Daoy (cell line): ENCODE data around the gene FDPS. TPM values are rescaled to one million over a fixed set of nuclear protein-coding genes. Genes with fewer than 3 reads are reported as not detected.
"Not testable (repeated sequence)": the region's sequence is repeated elsewhere in the genome, so short reads cannot be mapped to it uniquely, and the experiment has no call there.

ENCODE experiments used
- DNase-seq: peaks from one replicate; pipeline ENCODE4 v3.0.0-alpha.2; 2015; ENCODE audit warnings: low read depth
- total RNA-seq: library from RNA; depleted of rRNA; stranded (reverse); fragments of >200 nt; shearing (Covaris generic); gene quantifications from 2 replicates; pipeline ENCODE4 v1.2.3, GENCODE V29; 2014

FDPS gene
- total RNA-seq, 1 experiment from 2014 or later = 219 TPM

DNA sequence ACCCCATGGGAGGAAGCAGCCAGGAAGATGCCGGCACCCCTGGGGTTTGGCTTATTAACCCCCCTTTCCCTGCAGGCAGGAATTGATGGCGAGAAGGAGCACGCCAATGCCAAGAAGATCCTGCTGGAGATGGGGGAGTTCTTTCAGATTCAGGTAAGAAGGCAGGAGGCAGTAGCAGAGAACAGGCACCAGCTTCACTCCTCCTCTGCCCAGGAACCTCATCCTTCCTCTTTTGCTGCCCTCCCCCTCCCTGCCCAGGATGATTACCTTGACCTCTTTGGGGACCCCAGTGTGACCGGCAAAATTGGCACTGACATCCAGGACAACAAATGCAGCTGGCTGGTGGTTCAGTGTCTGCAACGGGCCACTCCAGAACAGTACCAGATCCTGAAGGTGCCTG lies 10.9 kb downstream of the FDPS start:
- DNase-seq = no peak

DNA sequence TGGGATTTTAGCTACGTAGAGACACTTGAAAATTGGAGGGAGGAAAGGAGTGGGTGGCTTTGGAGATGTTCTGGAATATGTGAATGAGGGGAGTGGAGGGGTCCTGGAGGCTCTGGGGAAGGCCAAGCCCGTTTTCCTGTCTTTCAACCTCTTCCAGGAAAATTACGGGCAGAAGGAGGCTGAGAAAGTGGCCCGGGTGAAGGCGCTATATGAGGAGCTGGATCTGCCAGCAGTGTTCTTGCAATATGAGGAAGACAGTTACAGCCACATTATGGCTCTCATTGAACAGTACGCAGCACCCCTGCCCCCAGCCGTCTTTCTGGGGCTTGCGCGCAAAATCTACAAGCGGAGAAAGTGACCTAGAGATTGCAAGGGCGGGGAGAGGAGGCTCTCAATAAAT lies 11.6 kb downstream of the FDPS start:
- DNase-seq = no peak

DNA sequence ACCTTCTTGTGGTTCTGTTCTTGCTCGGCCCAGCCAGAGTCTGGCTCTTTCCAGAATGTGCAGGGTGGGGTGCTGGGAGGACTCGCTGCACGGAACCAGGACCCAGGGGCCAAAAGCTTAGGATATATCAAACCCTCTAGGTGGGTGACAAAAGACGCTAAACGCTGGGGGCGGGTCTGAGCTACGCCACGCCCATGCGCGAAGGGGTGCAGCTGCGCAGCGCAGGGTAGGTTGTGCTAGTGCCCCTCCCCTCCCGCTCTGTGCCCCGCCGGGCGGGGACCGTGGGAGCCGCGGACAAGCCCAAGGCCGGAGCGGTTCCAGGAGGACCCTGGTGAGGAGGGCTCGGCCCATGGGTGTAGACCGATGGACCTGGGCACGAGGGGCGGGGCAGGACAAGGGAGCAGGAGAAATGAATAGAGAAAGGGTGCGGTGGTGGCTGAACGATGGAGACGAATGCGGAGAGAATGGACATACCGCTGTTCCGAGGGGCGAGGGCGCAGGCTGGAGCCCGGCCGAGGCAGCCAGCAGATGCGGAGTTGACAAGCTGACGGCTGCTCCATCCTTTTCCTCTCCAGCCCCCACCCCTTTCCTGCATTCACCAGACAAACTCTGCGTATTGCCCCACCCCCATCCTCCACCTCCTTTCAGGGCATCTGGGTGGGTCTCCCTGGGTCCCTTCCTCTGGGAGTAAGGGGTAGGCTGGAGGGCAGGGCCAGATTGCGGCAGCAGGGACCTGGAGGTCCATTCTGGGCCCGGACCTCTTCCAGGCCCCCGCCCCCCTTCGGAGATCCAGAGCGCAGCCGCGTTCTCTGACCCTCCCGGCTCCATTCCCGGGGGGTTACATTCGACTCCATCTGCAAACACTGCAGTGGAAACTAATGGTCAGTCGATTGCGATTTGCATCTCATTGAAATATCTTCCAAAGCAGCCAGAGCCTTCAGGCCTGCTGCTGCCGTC lies 12.3 kb downstream of the FDPS start, which contains the start of gene RUSC1:
RUSC1 (plus strand) TSS at position 234 of the 957 bp plus-strand sequence. CDS start 880 bp downstream, outside the sequence.
- DNase-seq = peak; percentile 66

DNA sequence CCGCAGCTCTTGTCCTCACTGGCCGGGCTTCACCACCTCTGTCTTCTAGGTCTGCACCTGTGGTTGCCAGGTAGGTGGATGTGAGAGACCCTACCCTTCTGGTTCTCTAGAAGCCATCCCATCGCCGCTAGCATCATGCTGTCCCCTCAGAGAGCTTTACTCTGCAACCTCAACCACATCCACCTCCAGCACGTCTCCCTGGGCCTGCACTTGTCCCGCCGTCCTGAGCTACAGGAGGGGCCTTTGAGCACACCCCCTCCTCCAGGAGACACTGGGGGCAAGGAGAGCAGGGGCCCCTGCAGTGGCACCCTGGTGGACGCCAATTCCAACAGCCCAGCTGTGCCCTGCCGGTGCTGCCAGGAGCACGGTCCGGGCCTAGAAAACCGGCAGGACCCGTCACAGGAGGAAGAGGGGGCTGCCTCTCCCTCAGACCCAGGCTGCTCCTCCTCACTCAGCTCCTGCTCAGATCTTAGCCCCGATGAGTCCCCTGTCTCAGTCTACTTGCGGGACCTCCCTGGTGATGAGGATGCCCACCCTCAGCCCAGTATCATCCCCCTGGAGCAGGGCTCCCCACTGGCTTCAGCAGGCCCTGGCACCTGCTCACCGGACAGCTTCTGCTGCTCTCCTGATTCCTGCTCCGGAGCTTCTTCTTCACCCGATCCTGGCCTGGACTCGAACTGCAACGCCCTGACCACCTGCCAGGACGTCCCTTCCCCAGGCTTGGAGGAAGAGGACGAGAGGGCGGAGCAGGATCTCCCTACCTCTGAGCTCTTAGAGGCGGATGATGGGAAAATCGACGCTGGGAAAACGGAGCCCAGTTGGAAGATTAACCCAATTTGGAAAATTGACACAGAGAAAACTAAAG lies 13.2 kb downstream of the FDPS start:
- DNase-seq = peak; percentile 15

DNA sequence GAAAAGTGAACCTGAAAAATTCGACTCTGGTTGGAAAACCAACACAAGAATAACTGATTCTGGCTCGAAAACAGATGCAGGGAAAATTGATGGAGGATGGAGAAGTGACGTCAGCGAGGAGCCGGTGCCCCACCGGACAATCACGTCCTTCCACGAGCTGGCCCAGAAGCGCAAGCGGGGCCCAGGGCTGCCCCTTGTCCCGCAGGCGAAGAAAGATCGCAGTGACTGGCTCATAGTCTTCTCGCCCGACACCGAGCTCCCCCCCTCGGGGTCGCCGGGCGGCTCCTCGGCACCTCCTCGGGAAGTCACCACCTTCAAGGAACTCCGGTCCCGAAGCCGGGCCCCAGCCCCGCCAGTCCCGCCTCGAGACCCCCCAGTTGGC lies 13.9 kb downstream of the FDPS start:
- DNase-seq = peak; percentile 43

DNA sequence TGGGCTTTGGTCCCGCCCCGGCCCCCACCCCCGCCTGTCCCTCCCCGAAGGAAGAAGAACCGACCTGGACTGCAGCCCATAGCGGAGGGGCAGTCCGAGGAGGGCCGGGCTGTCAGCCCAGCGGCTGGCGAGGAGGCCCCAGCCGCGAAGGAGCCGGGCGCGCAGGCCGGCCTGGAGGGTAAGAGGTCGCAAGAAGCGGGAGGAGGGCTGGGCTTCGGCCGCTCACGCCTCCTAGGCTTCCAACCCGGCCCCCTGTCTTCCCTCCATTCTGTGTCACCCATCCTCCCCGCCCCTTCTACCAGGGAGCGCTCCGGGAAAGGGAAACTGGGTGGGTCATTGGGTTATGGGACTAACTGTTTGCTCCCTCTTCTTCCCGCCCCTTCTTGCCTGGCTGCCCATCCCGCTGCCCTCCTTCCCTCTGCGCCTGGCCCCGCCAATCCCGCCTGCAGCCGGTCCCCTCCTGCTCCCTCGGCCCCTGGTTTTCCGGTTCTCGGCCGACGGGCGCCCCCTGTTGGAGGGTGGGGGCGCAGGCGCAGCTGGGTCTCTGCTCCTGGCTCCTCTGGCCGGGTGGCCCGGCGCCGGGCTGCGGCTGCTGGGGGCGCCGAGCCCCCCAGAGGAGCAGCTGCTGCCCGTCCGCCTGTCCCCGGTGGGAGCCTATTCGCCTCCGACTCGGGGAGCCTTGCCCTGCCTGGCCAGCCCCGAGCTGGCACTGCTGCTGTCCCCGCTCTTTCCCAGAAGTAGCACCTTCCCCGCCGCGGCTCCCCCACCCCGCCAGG lies 14.5 kb downstream of the FDPS start:
- peak; percentile 98 for DNase-seq

DNA sequence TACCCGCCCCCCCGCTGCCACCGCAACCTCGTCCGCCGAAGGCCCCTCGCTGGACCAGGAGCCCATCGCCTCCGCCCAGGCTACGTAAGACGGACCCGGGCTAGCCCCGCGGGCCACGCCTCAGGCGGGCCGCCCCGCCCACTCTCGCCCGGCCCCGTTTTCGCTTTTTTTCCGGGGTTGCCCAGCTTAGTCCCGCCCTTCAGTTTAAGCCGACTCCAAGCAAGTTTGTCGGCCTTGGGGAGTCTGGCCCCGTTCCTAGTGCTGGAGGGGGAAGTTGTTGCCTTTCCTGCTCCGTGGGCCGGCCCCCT lies 15.0 kb downstream of the FDPS start:
- DNase-seq = peak; percentile 92

DNA sequence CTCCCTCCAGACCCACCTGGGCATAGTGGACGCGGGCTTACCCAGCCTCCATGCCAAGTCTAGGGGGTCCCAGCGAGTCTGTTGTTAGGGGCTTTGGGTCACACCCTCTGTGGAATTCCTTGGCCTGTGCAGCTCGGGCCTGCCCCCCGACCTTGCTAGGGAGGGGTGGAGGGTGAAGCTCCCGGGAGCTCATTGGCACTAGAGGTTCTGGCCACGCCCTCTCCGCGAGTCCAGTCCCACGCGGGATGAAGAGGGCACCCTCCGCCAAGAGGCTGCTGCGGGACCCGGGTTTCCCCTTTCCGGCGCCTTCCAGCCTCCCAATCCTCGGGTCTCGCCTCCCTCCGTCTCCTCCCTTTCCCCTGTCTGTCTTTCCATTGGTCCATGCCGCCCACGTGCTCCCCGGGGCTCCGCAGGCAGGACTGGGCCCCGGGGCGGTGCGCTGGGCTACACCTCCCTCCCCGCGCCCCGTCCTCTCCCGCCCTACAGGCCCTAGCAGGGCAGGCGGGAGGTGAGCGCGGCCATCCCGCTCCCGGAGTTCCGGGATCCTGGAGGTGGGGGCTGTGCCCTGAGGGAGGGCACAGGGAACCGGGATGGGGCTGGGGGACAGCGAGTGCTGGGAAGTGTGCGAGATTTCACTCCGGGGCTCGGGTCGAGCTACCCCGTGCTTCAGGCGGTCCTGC lies 15.5 kb downstream of the FDPS start:
- DNase-seq = peak; percentile 98

DNA sequence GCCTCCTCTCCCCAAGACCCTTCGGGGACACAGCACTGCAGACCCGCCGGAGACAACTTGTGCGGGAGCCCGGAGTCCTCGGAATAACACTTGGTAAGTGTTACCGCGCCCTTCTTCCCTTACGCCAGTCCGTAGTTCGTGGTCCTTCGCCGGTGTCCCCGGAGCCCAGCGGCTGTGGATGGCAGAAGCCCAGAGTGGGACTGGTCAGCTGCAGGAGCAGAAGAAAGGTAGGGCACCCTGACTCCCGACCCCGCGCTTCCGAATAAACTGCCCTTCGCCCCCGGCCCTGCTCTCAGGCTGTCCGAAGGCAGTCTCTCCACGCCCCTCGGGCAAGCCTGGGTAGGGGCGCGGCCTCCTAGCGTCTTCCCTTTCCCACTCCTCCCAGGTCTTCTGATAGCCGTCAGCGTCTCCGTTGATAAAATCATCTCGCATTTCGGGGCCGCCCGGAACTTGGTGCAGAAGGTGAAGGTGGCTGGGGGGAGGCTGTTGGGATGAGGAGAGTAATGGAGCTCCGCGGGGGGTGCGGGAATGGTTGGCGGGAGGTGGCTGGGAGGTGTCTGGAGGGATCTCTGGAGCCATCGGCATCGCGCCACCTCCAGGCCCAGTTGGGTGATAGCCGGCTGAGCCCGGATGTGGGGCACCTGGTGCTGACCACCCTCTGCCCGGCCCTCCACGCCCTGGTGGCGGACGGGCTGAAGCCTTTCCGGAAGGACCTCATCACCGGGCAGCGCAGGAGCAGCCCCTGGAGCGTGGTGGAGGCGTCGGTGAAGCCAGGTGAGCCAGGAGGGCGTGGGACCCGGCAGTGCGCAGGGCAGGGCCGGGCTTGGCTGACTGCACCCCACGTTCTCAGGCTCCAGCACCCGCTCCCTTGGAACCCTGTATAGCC lies 16.3 kb downstream of the FDPS start:
- DNase-seq = peak; percentile 82

DNA sequence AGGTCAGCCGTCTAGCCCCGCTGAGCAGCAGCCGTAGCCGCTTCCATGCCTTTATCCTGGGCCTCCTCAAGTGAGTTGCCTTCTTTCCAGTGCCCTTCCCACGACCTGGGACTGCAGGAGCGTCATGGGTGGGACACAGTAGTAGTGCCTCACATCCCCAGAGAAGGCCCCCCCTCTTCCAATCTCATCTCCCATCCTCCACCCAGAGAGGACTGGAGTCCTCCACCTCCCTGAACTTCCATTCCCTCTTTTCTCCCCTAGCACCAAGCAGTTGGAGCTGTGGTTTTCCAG lies 16.9 kb downstream of the FDPS start:
- no peak for DNase-seq

DNA sequence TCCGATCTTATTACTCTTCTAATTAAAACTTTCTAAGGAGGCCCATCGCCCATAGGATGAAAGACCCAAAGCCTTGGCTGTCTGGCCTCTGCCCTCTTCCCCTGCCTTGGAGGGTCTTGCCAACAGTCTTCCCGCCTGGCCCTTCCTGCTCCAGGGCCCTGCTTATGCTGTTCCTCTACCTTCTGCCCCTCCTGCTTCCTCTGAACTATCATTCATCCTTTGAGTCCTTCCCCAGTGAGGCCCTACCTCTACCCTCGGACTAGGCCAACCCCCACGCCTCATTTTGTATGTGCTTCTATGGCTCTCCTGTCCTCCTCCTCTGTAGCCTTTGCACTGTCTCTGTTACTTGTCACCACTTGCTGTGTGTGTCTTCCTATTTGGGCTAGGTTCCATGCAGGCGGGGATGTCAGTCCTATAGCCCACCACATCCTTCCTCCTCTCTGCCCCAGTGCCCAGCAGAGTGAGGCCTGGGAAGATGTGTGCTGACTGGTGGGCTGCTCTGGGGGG lies 17.4 kb downstream of the FDPS start:
- no peak for DNase-seq

DNA sequence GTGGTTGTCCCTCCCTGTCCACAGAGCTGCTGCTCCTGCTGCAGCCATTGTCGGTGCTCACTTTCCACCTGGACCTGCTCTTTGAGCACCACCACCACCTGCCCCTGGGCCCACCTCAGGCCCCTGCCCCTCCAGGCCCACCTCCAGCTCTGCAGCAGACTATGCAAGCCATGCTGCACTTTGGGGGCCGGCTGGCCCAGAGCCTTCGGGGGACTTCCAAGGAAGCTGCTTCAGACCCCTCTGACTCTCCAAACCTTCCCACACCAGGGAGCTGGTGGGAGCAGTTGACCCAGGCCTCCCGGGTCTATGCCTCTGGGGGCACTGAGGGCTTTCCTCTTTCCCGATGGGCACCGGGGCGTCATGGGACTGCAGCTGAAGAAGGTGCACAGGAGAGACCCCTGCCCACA lies 18.0 kb downstream of the FDPS start:
- no peak for DNase-seq

DNA sequence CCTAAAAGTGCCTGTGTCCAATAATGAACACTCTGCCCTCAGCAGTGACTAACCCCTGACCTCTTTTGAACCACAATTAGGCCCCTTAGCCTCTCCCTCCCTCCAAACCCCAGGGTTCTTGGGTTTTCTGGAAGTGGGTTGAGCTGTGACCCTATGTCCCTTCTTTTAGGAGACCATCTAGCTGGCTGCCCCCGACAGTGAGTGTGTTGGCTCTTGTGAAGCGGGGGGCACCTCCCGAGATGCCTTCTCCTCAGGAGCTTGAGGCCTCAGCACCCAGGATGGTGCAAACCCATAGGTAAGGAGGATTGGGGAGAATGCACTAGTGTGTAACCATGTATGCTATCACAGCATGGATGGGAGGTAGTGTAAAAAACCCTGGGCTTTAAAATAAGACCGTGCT lies 19.3 kb downstream of the FDPS start:
- DNase-seq = no peak

DNA sequence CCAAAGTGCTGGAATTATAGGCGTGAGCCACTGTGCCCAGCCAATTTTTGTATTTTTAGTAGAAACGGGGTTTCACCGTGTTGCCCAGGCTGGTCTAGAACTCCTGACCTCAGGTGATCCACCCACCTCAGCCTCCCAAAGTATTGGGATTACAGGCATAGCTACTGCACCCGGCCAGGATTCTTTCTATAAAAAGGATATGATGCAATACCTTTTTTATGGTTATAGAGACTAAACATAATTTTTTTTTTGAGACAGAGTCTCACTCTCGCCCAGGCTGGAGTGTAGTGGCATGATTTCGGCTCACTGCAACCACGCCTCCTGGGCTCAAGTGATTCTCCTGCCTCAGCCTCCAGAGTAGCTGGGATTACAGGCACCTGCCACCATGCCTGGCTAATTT lies 20.2 kb downstream of the FDPS start:
- not testable (repeated sequence) for DNase-seq

DNA sequence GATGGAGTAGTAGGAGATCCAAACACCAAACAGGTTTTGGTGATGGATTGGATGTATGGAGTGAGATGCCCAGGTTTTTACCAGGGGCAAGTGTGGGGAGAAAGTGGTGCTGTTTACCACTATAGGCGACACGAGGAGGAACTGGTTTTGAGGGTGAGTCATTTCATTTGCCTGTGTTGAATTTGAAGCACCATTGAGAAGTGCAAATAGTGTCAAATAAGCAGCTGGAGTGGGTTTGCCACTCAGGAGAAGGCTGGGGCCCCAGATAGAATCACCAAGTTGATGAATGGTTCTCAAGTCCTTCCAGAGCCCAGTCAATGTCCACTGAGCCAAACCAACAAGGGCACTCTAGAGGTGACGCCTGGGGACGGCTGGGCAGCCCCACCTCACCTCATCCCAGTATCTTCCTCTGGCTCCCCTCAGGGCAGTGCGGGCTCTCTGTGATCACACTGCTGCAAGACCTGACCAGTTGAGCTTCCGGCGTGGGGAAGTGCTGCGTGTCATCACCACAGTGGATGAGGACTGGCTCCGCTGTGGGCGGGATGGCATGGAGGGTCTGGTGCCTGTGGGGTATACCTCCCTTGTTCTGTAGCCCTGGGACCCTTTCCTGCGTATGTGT lies 21.4 kb downstream of the FDPS start:
- DNase-seq = no peak

DNA sequence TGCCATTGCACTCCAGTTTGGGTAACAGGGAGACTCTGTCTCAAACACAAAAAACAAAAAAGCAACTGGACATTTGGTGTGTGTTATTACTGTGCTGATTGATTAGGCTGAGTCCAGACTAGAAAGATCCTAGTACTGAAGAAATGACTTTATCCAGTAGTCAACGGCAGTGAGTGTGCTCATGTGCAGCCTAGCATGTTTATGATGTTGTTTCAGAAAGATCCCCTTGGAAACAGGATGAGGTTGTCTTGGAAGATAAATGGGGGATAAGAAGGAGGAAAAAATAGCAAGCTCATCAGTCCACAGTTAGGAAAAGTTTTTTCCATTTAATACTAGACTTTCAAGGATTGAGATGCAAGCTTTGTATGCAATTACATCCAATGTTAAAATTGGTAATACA lies 26.3 kb downstream of the FDPS start:
- no peak for DNase-seq

DNA sequence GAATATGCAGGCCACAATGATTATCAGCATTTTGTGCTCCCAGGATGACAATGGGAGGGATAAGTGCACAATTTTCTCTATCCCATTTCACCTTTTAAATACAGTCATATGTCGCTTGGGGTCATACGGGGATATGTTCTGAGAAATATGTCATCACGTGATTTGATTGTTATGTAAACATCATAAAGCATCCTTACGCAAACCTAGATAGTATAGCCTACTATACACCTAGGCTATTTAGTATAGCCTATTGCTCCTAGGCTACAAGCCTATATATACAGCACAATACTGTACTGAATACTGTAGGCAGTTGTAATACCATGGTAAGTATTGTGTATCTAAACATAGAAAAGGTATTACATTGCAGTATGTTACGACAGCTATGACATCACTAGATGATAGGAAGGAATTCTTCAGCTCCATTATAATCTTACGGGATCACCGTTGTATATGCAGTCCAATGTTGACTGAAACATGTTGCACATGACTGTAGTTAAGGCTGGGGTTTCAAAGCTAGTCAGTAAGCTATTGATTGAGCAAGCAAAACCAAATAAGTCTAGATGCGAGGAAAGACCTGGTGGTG lies 30.9 kb downstream of the FDPS start:
- no peak for DNase-seq

DNA sequence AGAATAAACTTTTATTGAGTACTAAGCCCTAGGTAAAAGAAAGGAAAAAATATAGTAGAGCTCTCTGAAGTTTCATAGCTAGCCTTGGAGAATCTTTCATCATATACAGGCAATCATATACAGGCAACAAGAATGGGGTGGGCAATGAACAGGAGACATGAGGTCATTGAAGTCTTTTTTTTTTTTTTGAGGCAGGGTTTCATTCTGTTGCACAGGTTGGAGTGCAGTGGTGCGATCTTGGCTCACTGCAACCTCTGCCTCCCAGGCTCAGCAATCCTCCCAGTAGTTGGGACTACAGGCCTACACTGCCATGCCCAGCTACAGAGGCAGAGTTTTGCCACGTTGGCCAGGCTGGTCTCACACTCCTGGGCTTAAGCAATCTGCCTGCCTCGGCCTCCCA lies 34.2 kb downstream of the FDPS start:
- DNase-seq = no peak

DNA sequence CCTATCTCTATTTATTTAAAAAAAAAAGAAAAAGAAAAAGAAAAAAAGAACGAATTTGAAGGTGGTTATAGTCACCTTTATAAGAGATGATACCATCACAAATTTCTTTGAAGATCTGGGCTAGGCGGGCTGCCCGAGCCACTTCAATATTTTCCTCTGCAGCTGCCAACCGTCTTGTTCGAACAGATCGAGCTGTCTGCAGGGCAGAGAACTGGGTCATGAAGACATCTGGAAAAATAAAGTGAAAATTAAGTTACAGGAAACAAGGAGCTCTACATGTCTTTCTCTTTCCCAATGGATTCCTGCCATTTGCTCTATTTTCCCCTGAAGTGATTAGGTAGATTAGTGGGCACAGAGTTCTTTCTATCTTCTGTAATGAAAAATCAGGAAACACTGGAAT lies 44.0 kb downstream of the FDPS start:
- DNase-seq = no peak

DNA sequence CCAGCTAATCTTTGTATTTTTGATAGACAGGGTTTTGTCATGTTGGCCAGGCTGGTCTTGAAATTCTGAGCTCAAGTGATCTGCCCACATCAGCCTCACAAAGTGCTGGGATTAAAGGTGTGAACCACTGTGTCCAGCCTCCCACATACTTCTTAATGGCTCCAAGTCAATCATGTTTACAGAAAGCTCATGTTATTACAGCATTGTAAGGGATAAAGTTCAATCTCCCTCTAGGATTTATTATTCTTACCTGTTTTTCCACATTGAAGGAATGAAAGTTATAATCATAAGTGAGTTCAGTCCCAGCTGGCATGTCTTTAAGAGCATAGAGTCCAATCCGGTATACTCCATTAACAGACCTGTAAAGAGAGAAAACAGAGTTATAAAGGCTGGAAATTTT lies 51.4 kb downstream of the FDPS start:
- DNase-seq = no peak
